Measurements from ENCODE around the gene GRIN3B.

The GRIN3B gene

DNA sequence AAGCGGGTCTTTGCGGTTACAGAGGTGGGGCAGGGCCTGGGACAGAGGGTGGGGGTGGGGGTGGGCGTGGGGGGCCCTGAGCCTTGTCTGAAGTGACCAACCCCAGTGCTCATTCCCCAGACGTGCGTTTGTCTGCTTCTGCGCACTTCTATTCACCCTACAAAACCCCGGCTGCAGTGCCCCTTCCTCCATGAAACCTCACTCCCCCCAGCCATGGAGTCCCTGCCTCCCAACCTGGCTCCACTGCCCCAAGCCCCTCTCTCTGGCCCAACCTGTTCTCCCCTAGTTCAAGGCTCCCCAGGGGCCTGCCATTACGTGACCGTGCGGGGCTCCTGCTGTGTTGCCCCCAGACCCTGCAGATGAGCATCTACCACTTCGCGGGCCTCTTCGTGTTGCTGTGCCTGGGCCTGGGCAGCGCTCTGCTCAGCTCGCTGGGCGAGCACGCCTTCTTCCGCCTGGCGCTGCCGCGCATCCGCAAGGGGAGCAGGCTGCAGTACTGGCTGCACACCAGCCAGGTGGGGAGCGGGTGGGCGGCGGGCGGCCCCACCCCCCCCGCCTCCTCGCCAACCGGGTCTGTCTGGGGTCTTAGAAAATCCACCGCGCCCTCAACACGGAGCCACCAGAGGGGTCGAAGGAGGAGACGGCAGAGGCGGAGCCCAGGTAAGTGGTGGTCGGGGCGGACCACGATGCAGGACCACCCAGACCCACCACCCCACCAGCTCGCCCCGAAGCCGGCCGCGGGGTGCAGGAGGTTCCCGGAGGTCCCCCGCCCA, 8.2 kb downstream of the GRIN3B start:
- DNase-seq = no peak

DNA sequence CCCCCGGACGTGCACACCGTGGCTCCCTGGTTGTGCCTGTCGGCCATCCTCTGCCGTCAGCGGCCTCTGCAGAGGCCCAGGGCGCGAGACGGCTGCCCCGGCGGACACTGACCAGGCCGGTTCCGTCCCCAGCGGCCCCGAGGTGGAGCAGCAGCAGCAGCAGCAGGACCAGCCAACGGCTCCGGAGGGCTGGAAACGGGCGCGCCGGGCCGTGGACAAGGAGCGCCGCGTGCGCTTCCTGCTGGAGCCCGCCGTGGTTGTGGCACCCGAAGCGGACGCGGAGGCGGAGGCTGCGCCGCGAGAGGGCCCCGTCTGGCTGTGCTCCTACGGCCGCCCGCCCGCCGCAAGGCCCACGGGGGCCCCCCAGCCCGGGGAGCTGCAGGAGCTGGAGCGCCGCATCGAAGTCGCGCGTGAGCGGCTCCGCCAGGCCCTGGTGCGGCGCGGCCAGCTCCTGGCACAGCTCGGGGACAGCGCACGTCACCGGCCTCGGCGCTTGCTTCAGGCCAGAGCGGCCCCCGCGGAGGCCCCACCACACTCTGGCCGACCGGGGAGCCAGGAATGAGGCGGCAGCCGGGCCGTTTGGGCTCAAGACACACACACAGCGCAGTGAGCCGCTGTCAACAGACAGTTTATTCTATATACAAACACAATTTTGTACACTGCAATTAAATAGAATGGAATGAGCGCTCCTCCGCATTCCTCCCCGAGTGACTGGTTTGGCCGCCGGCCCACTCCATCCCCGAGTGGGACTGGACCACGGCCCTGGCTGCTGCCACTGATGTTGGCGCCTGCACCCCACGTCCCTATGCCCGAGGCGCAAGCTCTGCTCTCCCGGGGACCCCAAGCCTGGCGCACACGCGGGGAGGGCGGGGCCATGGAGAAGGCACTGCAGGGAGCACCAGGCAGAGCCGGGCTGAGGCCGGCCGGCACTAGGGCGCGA, 9.1 kb downstream of the GRIN3B start:
- no peak for DNase-seq

DNA sequence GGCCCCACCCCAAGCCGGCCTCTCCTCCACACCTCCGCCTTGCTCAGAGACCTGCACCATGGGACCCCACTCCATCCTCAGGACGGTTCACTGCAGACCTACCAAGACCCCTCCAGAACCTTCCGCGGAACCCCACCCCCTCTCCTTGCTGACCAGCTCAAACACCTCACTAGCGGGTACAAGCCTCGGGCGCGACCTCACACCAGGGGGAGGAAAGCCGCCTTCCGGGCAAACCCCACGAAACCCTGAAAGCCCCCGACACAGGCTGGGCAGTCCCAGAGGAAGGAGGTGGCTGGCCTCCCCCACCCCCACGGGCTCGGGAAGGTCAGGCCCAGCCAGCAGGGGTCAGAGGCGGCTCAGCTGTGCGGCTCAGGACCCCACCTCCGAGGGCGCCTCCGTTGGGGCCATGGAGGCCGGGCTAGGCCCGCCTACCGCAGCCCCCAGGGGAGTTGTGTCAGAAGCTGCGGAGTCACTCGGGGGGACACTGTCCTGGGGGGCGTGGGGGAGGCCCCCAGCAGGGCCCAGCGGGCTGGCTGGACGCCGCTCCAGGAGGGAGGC, 9.8 kb downstream of the GRIN3B start:
- no peak for DNase-seq

DNA sequence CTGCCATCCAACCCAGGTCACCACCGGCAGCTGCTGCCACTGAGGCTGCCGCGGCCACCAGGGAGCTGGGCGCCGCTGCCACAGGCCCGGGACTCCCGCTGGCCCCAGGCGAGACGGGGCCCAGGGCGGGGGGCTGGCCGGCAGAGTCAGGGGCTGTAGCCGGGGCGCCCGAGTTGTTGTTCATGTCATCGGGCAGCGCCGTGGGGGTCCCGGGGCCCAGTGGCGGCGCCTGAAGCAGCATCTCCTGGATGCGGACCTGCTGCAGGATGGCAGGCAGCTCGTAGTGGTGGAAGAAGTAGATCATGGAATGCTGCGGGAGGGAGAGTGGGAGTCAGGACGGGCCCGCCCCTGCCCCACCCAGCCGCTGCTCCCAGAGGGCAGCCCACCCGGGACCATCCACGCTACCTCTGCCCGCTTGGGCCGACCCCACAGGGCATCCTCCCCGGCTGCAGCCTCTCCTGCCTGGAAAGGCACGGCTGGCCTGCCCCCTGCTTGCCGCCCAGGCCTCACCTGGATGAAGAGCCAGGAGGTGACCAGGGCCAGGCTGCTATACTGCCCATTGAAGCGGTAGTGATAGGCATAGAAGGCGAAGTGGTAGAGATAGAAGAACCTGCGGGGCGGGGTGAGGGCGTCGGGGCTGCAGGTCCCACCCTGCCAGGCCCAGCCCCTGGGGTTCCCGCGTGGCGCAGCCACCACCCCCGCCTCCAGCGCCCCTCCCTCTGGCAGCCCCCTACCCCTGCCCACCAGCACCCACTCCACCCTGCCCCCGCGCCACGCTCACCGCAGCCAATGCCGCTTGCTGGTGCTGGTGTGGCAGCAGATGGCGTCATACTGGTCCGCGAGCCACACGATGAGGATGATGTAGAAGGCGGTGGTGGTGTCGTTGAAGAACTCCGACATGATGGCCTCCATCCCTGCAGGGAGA, 10.6 kb downstream of the GRIN3B start:
- DNase-seq = no peak

DNA sequence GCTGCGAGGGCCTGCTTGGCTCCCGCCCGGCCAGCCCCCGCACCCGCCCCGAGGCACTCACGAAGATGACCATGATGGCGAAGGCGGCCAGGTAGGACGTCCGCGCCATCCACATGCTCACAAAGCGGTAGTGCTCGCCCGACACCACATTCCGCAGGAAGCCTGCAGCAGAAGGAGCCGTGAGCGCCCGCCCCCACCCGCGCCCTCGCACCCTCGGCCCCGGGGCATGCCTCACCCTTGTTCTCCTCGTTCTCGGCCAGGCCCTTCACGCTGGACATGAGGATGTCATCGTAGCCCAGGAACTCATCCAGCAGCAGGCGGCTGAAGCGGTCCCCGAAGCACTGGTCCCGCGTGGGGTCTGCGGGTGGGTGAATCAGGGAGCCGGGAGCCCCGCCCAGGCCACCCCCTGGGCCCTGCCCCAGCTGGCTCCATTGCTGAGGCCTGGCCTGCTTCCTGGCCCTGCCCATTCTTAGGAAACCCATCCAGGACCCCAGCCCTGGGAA, 11.7 kb downstream of the GRIN3B start:
- no peak for DNase-seq

DNA sequence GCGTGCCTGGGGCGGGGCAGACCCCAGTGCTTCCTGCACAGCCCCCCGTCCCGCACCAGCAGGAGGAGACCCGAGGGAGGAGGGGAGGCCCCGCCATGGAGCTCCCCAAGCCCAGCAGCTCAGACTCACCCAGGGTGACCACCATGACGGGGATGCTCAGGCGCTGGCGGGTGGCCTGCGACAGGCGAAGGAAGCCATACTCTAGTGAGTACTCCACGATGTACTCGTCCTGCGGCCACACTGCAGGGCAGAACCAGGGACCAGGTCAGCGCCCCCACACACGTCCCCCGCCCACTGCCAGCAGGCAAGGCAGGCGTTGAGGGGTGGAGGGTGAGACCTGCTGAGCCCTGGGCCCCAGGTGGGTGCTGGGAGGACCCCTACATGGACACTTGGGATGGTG, 12.1 kb downstream of the GRIN3B start:
- no peak for DNase-seq

DNA sequence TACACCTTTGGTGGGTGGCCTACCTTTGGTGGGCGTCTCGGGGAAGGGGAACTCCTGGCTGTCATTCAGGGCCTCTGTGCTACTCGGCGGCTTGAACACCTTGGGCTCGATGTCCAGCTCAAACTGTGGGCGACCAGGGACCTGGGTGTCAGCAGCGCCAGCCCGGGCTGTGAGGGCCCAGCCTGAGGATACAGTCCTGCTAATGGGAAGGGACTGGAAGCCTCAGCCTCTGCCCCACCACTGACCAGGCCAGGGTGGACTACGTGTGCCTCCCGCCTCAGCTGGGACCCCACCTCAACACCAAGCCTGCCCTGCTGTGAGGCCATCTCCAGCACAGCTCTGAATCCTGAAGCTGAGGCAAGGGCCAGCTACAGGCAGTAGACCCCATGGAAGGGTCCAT, 13.0 kb downstream of the GRIN3B start:
- no peak for DNase-seq

DNA sequence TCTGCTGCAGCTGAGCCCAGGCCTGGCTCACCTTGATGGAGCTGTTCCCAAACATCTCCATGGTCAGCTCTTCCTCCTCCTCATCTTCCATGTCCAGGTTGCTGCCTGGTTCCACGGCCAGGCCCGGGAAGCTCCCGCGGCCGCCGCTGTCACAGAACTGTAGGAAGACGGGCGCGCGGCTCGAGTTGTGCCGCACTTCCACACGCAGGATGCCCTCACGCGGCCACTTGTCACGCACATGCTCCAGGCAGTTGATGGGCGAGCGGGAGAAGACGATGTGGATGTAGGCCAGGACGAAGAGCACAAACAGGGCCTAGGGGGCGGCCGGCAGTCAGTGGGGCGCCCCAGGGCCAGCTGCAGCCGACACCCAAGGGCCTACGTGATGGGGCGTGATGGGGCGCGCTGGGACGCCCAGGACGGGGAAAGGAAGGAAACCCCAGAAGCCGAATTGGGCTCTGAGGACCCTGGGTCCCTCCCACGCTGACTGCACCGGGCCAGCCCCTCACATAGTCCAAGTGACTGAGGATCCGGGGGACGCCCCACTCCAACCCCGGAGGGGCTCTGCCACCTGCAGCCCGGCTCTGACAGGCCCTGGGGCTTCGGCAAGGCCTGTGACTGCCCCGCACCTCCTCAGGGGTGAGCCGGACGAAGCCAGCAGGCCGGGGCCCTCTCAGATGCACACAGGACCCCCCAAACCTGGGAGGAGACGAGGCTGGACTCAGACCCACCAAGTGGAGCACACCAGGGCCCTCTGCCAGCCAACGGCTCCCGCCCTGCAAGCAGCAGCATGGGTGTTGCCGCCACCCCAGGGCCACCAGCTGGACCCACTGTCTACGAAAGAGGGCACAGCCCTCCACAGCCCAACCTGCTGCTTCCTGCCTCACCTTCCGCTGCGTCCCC, 14.2 kb downstream of the GRIN3B start:
- no peak for DNase-seq

DNA sequence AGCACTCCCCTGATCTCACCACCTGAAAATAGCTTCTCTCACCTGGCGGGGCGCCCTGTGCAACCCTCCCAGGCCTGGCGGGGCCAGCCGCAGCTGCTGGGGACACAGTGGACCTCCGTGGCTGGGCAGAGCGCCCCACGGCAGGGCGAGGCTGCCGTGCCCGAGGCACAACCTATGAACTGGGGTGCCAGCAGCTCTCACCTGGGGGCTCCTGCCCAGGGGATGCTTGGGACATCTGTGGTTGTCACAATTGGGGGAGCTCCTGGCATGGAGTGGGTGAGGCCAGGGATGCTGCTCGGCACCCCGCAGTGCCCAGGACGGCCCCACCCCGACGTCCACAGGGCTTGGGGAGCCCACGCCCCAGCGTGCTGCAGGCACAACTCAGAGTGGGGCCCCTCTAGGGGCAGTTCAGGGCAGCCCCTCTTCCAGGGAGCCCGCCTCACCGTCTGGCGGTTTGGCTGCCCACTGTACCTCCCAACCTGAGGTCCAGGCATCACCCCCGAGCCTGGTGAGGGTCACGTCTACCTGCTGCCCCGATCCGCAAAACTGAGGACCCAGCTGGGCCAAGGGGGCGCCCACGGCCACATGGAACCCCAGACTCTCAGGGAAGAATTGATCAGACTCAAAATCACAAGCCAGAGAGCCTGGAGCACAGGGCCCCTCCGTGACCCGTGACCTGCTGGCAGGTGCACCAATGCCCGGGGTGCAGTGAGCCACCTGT, 15.0 kb downstream of the GRIN3B start:
- no peak for DNase-seq

DNA sequence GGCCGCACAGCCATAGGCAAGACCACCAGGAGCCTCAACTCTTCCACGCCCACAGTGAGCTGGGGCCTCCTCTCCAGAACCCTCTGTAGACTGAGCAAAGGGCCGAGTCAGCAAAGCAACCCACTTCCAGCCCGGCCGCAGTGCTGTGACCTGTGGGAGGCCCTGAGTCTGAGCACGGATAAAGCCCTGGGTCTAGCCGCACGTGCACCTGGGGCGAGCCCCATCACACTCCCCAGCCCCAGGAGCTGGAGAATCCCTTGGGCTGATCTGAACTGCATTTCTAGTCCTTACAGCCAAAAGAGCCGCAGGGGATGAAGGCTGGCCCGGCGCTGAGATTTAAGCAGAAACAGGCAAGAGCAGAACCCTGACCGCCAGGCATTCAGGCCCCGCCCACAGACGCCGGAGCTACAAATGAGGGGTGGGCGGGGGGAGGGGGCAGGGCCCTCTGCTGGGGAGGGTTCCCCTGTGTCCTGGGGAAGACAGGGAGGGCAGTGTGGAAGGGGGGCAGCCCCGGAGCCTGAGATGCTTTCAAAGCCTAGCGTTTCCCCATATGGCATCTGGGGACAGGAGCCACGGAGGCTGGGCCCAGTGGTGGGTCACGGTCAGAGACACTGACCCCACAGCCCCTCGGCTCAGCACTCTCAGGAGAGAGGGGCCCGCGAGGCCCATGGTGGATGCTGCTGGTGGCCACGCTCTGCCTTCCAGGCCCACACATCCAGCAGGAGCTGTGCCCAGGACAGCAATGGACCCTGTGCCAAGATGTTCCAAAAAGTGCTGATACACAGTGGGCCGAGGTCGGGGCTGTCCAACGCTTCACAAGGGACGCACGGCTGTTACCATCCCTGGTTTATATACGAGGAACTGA, 15.8 kb downstream of the GRIN3B start:
- no peak for DNase-seq

DNA sequence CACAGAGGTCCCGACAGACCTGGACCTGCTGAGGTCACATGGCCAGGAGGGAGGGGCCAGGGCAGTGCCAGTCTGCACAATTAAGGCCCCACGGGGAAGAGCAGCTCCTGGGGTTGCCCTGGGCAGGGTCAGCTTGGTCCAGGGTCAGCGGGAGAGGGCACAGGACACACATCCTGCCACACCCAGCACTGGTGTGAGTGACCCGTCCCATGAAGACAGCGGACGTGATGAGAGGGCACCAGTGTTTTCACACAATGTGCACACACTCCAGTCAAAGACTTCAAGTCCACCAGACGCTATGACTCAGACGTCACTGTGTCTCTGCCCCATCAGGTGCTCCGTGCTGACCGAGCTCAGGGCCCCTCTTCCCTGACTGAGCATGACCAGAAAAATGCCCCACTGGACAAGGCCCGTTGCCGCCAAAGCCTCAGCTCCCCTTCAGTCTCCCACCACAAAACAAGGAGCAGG, 16.5 kb downstream of the GRIN3B start:
- no peak for DNase-seq

DNA sequence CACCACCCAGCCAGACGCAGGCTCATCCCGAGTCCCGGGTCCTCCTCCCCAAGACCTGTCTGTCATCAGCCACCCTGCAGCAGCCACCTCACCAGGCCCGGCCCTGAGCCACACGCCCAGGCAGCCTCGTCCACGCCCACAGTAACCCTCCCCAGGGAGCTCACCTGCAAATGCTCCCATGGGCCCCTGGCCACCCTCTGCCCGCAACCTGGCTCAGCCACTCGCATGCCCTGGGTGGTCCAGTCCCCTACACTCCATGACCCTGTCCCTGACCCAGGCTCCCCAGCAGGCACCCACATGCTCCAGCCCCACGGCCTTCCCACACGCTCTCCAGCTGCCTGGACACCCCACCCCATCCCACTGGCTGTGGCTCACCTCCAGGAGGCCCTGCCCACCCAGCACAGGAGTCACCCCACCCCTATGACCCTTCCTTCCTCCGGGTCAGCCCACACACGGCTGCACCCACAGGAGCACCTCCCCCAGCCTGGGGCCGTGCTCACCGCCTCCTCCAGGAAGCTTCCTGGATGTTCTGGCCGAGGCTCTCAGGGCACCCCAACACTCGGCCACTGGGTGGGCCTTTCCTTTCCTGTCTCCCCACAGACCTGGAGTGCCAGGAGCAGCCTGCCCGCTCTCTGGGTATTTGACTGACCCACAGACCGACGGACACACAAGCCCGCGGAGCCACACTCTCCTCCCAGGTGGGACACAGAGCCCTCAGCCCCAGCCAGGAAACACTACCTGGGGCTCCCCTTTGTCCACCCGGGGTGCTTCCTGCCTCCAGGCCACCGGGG, 17.1 kb downstream of the GRIN3B start:
- DNase-seq = no peak

DNA sequence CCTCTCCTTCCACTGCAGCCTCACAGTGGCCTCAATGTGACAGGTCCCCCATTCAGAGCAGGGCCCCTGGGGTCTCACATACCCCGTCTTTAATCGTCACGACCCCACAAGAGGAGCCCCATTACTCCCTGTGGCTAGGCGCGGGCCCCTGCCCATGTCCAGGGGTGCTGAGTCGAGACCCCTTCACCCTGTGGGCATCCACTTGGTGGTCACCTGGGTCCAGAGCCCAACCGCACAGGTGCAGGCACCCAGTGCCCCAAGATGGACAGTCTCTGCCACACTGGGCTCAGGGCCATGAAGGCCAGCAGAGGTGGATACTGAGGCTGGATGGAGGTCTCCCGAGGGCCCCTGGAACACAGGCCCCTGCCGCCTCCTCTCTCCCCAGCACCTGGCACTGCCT, 17.7 kb downstream of the GRIN3B start:
- DNase-seq = no peak

DNA sequence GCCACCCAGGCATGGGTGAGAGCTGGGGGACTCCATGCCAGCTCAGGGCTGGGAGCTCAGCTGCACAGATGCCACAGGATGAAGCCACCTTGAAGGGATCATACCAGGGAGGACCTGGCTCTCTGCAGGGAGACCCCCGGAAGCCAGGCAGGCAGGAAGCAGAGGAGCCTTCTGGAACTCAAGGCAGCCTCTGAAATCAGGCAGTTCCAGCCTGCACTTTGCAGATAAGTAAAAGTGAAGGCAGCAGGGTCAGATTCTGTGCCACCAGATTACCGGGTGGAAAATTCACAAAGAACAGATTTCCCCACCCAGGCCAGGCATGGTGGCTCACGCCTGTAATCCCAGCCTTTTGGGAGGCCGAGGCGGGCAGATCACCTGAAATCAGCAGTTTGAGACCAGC, 18.2 kb downstream of the GRIN3B start:
- DNase-seq = no peak

DNA sequence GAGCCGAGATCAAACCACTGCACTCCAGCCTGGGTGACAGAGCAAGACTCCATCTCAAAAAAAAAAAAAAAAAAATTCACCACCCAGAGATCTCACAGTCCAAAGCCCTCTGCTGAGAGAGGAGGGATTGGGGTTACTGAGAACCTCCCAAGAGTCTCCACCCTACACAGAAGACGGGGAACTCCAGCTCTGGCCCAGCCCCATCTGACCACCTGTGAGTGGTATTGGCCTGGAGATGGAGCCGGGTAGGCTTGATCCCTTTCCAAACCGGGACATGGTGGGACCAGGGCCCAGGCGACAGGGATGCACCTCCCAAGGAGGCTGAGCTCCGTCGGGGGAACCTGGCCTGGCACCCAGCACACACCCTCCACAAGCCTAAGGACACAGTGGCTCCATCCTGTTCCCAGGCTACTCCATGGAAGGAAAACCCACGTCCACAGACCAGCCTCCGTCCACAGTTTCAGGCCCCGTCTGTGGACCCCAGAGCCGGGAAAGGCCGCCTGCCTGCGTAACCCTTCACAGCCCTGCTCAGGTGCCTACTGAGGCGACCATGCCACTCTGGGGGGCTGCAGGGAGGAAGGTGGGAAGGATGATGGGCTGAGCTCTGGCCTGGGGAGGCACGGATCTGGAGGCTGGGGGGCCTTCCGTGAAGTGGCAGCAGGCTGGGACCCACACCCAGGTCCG, 18.9 kb downstream of the GRIN3B start:
- DNase-seq = no peak

DNA sequence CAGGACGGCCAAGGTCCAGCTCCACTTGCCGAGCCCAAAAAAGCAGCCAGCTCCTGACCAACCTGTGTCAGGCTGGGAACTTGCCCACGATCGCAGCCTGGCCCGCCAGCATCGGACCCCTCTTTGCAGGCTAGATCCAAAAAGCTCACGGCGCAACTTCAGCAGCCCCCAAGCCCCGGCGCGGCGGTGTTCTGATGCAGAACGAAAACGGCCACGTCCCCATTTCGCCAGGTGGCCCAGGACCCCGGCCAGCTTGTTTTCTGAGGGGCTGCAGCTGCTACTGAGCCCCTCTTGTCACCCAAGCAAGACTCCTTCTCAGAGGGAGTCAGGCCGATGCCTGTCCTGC, 19.4 kb downstream of the GRIN3B start:
- DNase-seq = no peak

DNA sequence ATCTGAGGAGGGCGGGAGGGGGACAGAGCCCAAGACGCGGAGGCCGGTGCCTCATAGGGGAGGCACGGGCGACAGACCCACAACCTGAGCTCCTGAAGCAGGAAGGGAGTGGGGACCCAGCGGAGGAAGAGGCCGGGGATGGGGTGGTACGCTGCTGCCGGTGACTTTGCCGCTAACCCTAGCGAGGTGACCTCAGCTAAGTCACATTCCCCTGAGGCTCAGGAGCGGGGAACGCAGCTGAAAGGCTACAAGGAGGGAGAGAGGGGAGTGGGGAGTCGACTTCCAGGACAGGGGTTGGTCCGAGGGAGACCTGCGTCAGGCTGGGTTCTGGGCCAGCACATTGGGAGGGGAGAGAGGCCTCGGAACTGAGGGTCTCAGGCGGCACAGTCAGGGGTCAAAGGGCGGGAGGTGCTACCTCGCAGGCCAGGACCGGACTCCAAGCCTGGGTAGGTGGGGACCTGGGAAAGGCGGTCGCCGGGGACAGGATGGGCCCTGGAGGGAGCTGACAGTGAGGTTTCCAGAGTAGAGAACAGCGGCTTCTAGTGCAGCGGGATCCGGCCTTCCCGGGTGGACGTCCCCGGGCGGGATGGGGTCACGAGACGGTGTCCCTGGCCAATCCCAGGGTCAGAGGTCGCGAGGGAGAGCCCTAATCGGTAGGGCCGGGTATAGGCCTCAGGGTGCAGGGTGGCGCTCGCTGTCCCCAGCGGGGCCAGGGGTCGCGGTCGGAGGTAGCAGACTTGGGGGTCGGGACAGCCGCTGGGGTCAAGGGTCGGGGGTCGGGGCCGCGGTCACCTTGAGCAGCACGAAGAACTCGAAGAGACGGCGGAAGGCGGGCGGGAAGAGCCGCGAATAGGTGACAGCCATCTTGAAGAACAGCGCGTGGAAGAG, 20.0 kb downstream of the GRIN3B start:
- DNase-seq = peak in 1 of 2 donors; percentile 41

All from stimulated activated CD4-positive, alpha-beta T cell treated with anti-CD3 and anti-CD28 coated beads, Interleukin-2, amount 100 ng/mL, for 24 hours (primary cell).